ENCODE measurements around the gene TMEM245. TPM values are rescaled to one million over a fixed set of nuclear protein-coding genes. Genes with fewer than 3 reads are reported as not detected.
A peak's percentile ranks its signal among the peaks of the same experiment; 100 is the strongest.

Gene TMEM245
- total RNA-seq, 4 donors from 2014 or later, result 45.7 to 121 (median 71.4) TPM

GRCh38 chr9:109121232-109121796 lies 1.6 kb upstream of the TMEM245 start:
- TF ChIP-seq POLR2A (IDR thresholded peaks at IDR 0.05) (no peak), CTCF (IDR thresholded peaks at IDR 0.05 in 4 of 5, conservative IDR thresholded peaks at IDR 0.05 in 1 of 5) (no peak)
- H3K9me3 ChIP-seq, result no peaks in the 10 kb centered on the region
- H3K4me1 ChIP-seq, result peaks cover 24 to 30% of the 10 kb centered on the region in 2 donors
- no peaks in the 10 kb centered on the region for H3K36me3 ChIP-seq
- H3K27me3 ChIP-seq, result no peaks in the 10 kb centered on the region
- ATAC-seq (no peak), DNase-seq (no peak)
- intact Hi-C loops (cut with DNase I; ENCODE audit: low total_unique reads) (loop anchor here (5.0 kb wide), 1 partner anchor 189 kb away; the partner anchor contains the start of genes ABITRAM and ELP1), in situ Hi-C loops (cut with MboI; ENCODE audit: low sequenced_read_pairs in 4 of 4) (loop anchor here in 2 of 4 donors (10.0 to 25.0 kb wide), 2 partner anchors 107 to 1834 kb away; partner anchors contain the start of genes CTNNAL1 (in 1 of the 2) and RAD23B (in 1 of the 2))
- no peak overlapping the region for H3K4me3 ChIP-seq
- no peak overlapping the region for H3K27ac ChIP-seq

- in situ Hi-C loops (cut with MboI; ENCODE audit: low sequenced_read_pairs in 4 of 4) (loop anchor here in 2 of 4 donors (10.0 to 25.0 kb wide), 2 partner anchors 105 to 1833 kb away; partner anchors contain the start of genes CTNNAL1 (in 1 of the 2) and RAD23B (in 1 of the 2)), intact Hi-C loops (cut with DNase I; ENCODE audit: low total_unique reads) (loop anchor here (5.0 kb wide), 1 partner anchor 188 kb away; the partner anchor contains the start of genes ABITRAM and ELP1)
- no peak for ATAC-seq
- Histone ChIP-seq H3K36me3 (no peaks in the 10 kb centered on the region), H3K27ac (peak overlapping the region in 3 of 4 donors; percentile 46 to 98 (median 76)), H3K27me3 (no peaks in the 10 kb centered on the region), H3K9me3 (no peaks in the 10 kb centered on the region), H3K4me1 (peaks cover 33 to 40% of the 10 kb centered on the region in 2 donors), H3K4me3 (peak overlapping the region; percentile 21 to 78 (median 40))
- no peak for TF ChIP-seq POLR2A (IDR thresholded peaks at IDR 0.05)
- no peak for TF ChIP-seq CTCF (IDR thresholded peaks at IDR 0.05 in 4 of 5, conservative IDR thresholded peaks at IDR 0.05 in 1 of 5)
- DNase-seq, result no peak
Measured at GRCh38 chr9:109120204-109120789, 550 bp upstream of the TMEM245 start.

GRCh38 chr9:109118808-109119438 lies 824 bp downstream of the TMEM245 start:
- peak in 1 of 2 donors; percentile 0 for ATAC-seq
- in situ Hi-C loops (cut with MboI; ENCODE audit: low sequenced_read_pairs in 4 of 4), result loop anchor here in 1 of 4 donors (25.0 kb wide), 1 partner anchor 1832 kb away; the partner anchor contains the start of gene RAD23B
- H3K4me3 ChIP-seq, result peak overlapping the region; percentile 73 to 97 (median 86)
- H3K36me3 ChIP-seq, result no peaks in the 10 kb centered on the region
- intact Hi-C loops (cut with DNase I; ENCODE audit: low total_unique reads), result loop anchor here (2.0 to 10.0 kb wide), 4 partner anchors 20 to 1384 kb away; partner anchors contain the start of gene CTNNAL1
- H3K9me3 ChIP-seq, result no peaks in the 10 kb centered on the region
- H3K27me3 ChIP-seq, result no peaks in the 10 kb centered on the region
- DNase-seq, result no peak
- peaks cover 40 to 53% of the 10 kb centered on the region in 2 donors for H3K4me1 ChIP-seq
- peak overlapping the region; percentile 76 to 98 (median 88) for H3K27ac ChIP-seq
- TF ChIP-seq CTCF (IDR thresholded peaks at IDR 0.05 in 4 of 5, conservative IDR thresholded peaks at IDR 0.05 in 1 of 5) (no peak), POLR2A (IDR thresholded peaks at IDR 0.05) (no peak)

GRCh38 chr9:109117856-109118807 lies 1.6 kb downstream of the TMEM245 start:
- Histone ChIP-seq H3K4me3 (peak overlapping the region; percentile 73 to 97 (median 86)), H3K9me3 (no peaks in the 10 kb centered on the region), H3K4me1 (peaks cover 44 to 61% of the 10 kb centered on the region in 2 donors), H3K36me3 (no peaks in the 10 kb centered on the region), H3K27me3 (no peaks in the 10 kb centered on the region), H3K27ac (peak overlapping the region; percentile 76 to 98 (median 88))
- TF ChIP-seq POLR2A (IDR thresholded peaks at IDR 0.05) (peak; percentile 36 to 53), CTCF (IDR thresholded peaks at IDR 0.05 in 4 of 5, conservative IDR thresholded peaks at IDR 0.05 in 1 of 5) (no peak)
- in situ Hi-C loops (cut with MboI; ENCODE audit: low sequenced_read_pairs in 4 of 4), result loop anchor here in 1 of 4 donors (25.0 kb wide), 1 partner anchor 1831 kb away; the partner anchor contains the start of gene RAD23B
- DNase-seq, result peak; percentile 32 to 57
- peak; percentile 15 to 32 for ATAC-seq
- intact Hi-C loops (cut with DNase I; ENCODE audit: low total_unique reads), result loop anchor here (2.0 to 10.0 kb wide), 4 partner anchors 19 to 1383 kb away; partner anchors contain the start of gene CTNNAL1

All from gastrocnemius medialis (tissue), 4 donors.